WI38 (cell line): ENCODE results near the gene COX8C.

Source experiments
- H3K4me3 ChIP-seq: 2 replicates; pipeline ENCODE4 v1.5.1; 2011; ENCODE audit warnings: low read depth, mild to moderate bottlenecking, control low read depth, low read length
- CTCF ChIP-seq: IDR thresholded peaks from 2 replicates; pipeline ENCODE4 v1.5.1; 2012; ENCODE audit warnings: low read depth, mild to moderate bottlenecking, control low read depth, low read length

Gene COX8C

GRCh38 chr14:93304771-93305170 is 42.2 kb upstream of the COX8C start:
- H3K4me3 ChIP-seq, result no peak overlapping the region
- no peak for TF ChIP-seq CTCF

- TF ChIP-seq CTCF, result no peak
- H3K4me3 ChIP-seq, result no peak overlapping the region
These were observed 41.1 kb upstream of the COX8C start for GRCh38 chr14:93305725-93306418.

- no peak overlapping the region for H3K4me3 ChIP-seq
- no peak for TF ChIP-seq CTCF
These were observed 40.2 kb upstream of the COX8C start for GRCh38 chr14:93306812-93307211.

GRCh38 chr14:93308686-93309345 is 38.2 kb upstream of the COX8C start:
- no peak overlapping the region for H3K4me3 ChIP-seq
- TF ChIP-seq CTCF, result no peak

- TF ChIP-seq CTCF, result no peak
- no peak overlapping the region for H3K4me3 ChIP-seq
These were observed 37.5 kb upstream of the COX8C start for GRCh38 chr14:93309427-93309966.

GRCh38 chr14:93311082-93311481 is 35.9 kb upstream of the COX8C start:
- no peak for TF ChIP-seq CTCF
- no peak overlapping the region for H3K4me3 ChIP-seq

- no peak for TF ChIP-seq CTCF
- no peak overlapping the region for H3K4me3 ChIP-seq
These were observed 31.4 kb upstream of the COX8C start for GRCh38 chr14:93315575-93315974.
